ENCODE data around the gene VSX1.

Gene VSX1

DNA sequence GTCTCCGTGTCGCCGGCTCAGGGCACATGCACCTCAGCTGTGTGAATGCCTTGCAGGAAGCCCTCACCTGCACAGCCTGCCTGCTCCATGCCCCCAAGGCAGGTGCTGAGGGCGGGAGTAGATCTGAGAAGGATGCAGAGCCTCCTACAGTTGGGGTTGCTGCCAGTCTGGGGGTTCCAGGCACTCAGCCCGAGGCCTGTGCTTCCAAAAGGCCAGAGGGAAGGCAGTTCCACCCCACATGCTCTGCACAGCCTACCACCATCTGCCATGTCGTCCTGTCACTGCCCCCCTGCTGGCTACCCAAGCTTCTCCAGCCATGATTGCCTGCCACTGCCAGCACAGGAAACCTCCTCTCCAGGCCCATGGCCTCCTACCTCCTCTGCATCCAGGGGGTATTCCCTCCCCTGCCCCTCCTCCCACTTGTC, 43.3 kb downstream of the VSX1 start:
- FAIRE-seq, result no peak

DNA sequence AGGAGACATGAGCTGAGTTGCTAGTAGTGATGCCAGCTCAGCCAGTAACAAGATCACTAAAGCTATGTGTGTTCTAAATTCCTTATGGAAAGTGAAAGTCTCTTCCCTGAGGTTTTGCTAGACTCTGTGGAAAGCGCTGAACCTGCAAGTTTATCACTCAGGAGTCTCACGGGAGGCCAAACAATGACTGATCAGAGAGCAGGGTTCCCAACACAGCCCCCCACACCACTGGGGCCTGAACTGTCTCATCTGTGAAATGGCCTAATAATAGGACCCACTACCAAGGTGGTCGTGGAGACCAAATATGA, 43.9 kb downstream of the VSX1 start:
- FAIRE-seq, result no peak

GRCh38 chr20:25037288-25038102, 44.4 kb downstream of the VSX1 start:
- FAIRE-seq, result no peak

DNA sequence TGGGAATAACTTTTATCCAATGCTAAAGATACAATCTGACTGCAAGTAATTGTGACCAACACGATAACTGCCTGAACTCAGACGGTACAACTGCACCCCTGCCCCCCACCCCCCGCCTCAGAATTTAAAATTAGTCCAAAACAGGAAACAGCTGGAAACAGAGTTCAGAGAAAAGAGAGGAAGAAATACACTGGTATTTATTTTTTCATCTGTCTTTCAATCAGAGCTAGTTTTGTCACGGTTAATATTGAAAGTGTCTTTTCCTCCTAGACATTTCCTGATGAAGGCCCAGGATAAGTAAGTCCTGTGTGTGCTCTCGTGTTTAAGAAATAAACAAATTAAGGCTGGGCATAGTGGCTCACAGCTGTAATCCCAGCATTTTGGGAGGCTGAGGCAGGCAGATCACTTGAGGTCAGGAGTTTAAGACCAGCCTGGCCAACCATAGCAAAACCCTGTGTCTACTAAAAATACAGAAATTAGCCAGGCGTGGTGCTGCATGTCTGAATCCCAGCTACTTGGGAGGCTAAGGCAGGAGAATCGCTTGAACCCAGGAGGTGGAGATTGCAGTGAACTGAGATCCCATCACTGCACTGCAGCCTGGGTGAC, 45.5 kb downstream of the VSX1 start:
- no peak for FAIRE-seq

DNA sequence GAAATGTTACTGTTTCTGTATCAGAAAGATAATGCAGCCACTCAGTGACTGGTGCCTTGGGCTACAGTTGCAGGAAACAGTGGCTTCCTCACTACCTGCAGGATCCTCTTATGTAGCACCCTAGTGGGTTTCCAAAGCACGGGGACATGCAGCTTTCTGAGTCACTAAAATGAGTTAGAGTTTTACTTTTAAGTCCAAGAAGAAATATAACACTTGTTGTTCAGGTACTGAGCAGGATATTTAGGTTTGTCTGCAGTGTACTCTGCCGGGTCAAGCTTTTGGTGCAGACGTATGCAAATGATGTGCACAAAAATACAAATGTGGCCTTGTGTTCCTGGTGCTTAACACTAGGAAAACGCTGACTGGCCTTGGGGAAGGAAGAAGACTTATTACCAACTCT, 46.0 kb downstream of the VSX1 start:
- FAIRE-seq, result no peak

GRCh38 chr20:25033924-25034300, 48.0 kb downstream of the VSX1 start:
- FAIRE-seq, result peak; percentile 93

GRCh38 chr20:25033265-25033923, 48.5 kb downstream of the VSX1 start:
- FAIRE-seq, result peak; percentile 19

GRCh38 chr20:25032478-25033264, 49.3 kb downstream of the VSX1 start:
- peak; percentile 97 for FAIRE-seq

DNA sequence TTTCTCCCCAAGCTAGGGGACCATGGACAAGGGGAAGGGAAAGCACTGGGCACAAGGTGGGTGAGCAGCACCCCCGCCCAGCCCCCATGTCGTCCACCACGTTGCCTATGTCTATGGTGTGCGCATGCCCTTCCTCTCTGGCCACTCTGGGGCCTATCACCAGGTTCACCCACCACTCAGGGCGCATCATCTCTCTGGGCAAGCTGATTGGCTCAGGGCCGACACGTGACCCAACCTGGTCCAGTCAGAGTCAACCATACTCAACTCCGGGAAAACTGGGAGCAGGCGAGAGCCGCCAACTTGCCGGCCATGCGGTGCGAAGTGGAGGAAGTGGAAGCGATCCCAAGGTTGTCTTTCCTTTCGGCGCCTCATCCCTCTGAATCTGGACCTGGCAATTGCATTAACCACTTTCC, 49.9 kb downstream of the VSX1 start:
- FAIRE-seq, result no peak

GRCh38 chr20:25031241-25031640, 50.7 kb downstream of the VSX1 start:
- FAIRE-seq, result no peak

DNA sequence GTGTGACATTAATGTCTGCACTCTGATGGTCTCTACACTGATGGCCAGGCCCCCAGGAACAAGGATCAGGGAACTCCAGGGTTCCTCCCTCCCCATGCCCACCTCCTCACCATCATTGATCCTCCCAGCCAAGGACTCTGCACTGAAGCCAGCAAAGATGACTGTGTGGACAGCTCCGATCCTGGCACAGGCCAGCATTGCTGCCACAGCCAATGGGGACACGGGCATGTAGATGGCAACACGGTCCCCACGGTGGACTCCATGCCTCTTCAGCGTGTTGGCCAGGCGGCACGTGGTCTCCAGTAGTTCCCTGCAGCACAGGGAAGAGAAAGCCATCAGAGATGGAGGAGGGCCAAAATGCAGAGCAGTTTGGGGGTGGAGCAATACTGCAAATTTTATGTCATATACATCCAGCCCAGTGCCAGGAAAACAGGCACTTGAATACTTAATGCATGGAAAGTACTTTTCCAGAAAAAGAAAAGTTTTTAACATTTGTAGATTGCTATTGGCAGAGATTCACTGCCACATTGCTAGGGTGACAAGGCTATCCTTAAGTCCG, 51.2 kb downstream of the VSX1 start:
- FAIRE-seq, result no peak

- no peak for FAIRE-seq
Measured at GRCh38 chr20:25030007-25030648, 51.8 kb downstream of the VSX1 start.

DNA sequence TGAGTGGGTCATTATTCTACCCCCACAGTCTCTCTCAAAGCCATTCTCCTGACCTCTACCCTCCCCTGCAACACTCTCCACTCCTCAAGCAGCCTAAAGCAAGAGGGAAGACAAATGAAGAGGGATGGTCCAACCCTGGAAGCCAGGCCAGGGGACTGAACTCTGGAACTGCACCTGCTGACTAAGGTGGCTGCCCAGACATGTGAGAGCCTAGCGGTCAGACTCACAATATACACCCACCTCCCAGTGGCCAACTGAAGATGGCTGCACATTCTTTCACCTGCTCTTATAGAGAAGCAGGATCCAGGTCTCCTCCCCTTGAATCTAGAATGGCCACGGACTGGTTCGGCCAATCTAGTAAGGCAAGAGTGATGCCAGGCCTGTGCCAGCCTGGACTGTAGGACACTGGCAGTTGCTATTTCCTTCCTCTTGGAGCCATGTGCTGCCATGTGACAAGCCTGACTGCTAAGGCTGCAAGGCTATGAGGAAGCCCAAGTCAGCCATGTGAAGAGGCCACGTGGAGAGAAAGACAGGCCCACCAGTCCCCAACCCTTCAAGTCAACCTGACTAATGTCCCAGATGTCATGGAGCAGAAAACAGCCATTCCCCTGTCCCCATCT, 55.8 kb downstream of the VSX1 start:
- no peak for FAIRE-seq
